ENCODE measurements around the gene NAPB.

NAPB gene

DNA sequence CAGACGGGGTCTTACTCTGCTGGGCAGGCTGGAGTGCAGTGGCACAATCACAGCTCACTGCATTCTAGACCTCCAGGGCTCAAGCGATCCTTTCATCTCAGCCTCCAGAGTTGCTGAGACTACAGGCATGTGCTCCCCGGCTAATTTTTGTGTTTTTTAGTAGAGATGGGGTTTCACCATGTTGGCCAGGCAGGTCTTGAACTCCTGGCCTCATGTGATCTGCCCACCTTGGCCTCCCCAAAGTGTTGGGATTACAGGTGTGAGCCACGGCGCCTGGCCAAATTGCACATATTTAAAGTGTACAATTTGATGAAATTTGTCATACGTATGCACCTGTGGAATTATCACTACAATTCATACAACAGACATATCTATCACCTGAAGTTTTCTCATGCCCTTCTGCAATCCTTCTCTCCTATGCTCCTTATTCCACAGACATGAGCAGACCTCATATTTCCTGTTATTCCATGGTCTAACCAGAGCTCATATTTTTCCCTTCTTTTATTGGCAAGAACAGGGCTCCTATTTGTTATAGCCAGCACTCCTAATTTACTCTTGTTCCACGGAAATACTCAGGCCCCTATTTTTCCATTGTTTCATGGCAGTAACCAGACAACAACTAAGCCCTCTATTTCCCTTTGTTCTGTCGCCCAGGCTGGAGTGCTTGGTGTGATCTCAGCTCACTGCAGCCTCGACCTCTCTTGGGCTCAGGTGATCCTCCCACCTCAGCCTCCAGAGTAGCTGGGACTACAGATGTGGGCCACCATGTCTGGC is 16.0 kb upstream of the NAPB start:
- DNase-seq = no peak

GRCh38 chr20:23436681-23437080 is 15.4 kb upstream of the NAPB start:
- DNase-seq = no peak

DNA sequence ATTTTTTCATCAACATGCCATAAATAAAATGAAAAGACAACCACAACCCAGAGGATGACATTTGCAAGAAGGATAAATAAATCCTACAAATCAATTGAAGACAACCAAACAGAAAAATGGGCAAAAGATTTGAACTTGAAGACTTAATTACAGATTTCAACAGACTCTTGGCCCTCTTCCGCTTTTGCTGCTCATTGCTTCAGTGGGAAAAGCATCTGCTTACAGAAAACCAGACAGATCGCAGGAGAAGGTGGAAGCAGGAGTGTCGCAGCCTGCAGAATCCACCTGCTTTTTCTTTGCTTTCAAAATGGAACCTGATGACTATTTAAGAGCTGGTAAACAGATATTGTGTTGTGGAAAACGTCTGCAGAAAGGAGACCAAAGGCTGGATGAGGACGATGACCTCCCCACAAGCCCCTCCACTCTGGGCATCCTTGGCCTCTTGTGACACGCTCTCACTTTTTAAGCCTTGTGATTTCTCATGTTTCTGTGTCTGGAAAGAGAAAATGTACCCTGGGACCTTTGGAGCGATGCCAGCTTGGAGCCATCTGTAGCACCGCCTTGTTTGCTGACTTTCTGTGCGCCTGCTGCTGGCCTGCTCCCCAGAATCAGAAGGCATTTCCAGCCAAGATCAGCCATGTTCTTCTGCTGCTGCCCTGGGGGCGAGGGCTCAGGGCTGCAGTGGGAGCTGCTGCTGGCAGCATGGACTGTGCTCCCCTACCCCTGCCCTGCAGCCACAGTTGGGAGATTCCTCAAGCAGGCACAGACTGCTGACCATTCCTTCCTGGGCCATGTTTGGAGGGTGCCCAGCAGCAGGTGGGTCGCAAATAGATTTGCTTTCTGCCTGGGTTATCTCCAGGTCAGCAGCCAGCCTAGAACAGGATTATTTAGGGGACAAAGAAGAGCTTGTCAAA is 14.6 kb upstream of the NAPB start:
- peak; percentile 50 to 80 for DNase-seq

DNA sequence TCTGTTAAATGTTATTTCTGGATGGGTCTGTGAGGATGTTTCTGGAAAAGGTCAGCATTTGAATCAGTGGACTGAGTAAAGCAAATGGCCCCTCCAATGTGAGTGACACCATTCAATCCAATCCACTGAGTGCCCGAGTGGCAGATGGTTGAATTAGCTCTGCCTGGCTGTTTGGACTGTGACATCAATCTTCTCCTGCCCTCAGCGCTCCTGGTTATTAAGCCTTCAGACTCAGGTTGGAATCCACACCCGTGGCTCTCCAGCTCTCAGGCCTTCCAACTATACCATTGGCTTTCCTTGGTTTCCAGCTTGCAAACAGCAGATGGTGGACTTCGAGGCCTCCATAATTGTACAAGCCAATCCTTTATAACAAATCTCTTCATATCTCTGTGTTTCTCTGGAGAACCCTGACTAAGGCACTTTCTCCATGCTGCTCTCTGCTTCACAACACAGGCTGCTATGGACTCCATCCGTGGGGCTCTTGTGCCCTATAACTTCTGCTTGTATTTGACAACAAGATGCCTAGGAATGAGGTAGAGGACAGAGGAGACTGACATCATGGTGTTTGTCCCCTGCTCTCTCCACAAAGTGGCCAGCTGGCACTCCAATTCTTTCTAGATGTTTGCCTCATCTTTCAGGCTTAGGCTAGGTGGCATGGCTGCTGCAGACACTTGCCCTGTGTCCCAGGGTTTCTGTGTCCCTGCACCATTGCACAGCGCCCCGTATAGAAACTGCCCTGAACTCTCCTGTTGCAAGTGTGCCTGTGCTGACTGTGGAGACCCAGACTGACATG is 13.4 kb upstream of the NAPB start:
- no peak for DNase-seq

DNA sequence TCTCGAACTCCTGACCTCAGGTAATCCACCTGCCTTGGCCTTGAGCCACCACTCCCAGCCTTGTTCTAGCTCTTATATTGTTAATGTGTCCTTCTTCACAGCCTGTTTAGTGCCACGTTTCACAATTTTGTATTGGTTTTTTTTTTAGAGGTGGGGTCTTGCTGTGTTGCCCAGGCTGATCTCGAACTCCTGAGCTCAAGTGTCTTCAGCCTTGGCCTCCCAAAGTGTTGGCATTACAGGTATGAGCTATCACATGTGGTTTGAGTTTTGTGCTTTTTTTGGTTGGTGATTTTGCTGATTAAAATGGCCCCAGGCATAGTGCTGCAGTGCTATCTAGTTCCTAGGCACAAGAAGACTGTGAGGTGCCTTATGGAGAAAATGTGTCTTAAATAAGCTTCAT is 12.3 kb upstream of the NAPB start:
- DNase-seq = no peak

- DNase-seq = no peak
Measured at GRCh38 chr20:23425129-23425528, 3.8 kb upstream of the NAPB start.

- peak in 1 of 2 experiments; percentile 27 for DNase-seq
Measured at GRCh38 chr20:23419995-23420901, 1.0 kb downstream of the NAPB start.

GRCh38 chr20:23419657-23419994 is 1.7 kb downstream of the NAPB start:
- no peak for DNase-seq

DNA sequence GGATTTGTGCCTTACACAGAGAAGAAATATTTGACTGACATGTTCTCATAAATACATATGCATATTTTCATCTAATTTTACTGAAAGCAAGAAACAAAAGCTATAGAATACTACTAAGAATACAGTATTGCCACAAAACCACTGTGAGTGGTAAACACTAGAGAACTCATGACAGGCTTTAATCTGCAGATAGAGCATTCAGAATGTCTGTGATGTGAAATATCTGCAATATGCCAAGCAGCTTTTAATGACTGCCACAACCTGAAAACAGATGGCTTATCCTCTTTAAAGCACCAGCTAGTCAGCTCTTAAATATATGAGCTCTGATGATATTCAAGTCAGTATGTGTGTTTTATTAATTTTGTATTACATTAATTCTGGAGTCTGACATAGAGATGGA is 3.4 kb downstream of the NAPB start:
- no peak for DNase-seq

DNA sequence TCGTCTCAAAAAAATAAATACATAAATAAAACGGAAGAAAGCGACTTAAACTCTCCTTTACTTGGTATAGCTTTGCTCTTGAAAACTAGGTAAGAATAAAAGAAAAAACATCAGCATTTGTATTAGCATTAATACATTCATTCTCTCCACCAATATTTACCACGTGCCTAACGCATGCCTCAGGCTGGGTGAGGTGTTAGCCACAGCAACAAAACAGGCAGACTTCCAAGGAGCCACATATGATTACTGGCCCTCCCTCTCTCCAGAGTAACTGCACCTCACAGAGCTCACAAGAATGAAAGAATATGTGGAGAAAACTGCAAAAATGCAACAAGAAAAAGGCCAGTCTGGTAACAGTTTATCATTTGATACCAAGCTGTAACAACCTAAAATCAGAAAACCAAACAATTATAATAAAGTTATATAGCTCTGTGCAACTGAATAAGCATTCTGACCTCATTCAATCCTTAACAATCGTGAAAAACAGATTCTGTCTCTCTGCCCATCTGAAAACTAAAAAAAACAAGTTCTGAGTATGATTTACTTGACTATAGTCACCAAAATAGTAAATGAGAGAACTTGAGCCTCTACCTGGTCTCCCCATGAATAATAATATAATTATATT is 5.2 kb downstream of the NAPB start:
- DNase-seq = no peak

DNA sequence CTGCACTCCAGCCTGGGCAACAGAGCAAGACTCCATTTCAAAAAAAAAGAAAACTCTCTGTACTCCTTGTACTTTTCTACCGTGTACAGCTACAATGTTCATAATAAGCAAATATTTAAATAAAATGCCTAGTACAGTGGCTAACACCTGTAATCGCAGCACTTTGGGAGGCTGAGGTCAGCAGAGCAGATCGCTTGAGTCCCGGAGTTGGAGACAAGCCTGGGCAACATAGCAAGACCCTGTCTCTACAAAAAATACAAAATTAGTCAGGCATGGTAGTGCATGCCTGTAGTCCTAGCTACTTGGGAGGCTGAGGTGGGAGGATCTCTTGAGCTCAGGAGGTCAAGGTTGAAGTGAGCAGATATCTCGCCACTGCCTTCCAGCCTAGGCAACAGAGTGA is 5.7 kb downstream of the NAPB start:
- DNase-seq = no peak

- DNase-seq = no peak
Measured at GRCh38 chr20:23414526-23415188, 6.6 kb downstream of the NAPB start.

GRCh38 chr20:23413862-23414422 is 7.3 kb downstream of the NAPB start:
- no peak for DNase-seq

DNA sequence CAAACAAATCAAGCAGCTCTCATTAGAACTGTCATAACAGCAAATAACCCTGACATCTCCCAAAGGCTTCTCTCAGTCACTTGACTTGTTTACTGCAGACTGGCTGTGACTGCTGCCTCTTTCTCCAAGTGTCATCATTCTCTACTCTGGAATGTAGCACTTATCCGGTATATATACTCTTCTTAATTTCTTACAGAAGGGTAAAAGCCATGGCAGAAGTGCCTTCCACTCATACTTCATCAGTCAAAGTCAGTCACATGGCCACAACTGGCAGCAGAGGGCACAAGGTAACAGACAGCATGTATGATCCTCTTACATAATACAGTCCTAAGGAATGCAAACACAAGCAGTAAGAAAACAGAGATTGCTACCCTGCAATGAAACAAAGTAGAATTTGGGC is 9.3 kb downstream of the NAPB start:
- no peak for DNase-seq

GRCh38 chr20:23410916-23411695 is 10.2 kb downstream of the NAPB start:
- no peak for DNase-seq

- no peak for DNase-seq
Measured at GRCh38 chr20:23409800-23410199, 11.5 kb downstream of the NAPB start.

- no peak for DNase-seq
Measured at GRCh38 chr20:23408957-23409356, 12.3 kb downstream of the NAPB start.

DNA sequence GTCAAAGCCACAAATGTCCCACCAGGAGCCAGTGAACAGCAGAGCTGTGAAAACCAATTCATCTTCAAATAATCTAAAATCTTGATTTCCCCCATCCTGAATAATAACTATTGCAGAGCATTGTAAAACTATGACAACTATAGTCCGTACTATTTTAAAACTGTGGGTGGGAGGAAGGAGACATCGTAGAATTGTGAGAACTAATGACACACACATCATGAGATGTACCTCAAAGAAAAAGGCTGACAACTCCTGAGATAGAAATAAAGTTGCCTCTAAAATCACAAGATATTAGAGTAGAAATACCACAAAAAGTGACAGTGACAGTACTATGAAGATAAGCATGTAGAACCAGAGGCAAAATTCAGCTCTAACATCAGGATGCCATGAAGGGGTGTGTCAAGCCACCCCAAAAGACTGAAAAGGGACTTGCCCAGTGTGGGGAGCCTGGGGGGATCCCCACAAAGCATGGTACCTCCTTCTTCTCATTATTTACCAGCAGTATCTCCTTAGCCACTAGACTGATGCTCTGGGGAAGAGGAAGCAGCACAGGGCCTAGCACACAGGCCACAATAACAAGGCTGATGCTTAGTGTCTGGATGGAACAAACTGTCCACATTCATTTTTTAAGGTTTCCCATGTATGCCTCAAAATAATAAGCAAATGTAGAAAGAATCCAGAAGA is 13.4 kb downstream of the NAPB start:
- no peak for DNase-seq

DNA sequence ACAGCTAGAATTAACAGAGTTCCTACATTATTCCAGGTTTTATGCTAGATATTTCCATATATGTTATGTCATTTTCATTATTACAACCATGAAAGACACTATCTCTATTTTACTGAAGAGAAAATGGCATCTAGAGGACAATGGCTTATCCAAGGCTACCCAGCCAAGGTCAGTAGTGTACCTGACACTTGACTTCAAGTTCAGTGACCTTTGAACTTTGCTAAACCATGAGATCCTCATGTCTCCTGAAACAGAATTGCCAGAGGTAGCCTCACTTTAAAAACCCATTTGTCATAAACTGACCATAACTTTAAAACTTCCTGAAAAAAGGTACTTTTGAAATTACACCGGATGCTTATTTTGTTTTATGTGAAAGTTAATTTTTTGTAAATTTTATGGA is 14.4 kb downstream of the NAPB start:
- DNase-seq = no peak

GRCh38 chr20:23404196-23404595 is 17.1 kb downstream of the NAPB start:
- DNase-seq = no peak

All from SHP77 (cell line).